HEK293 (cell line): Measurements from ENCODE around the gene MCTP1.

Experiments
- CTCF ChIA-PET: fragments of 350-600 bp; formaldehyde crosslinking; extraction: SDS; loops from one replicate; lab custom pipeline; 2021; ENCODE audit warnings: antibody characterized with exemption; lab: Yijun Ruan, JAX
- POLR2A ChIA-PET: fragments of 300-600 bp; formaldehyde crosslinking; extraction: SDS; loops from one replicate; lab custom pipeline; 2020; ENCODE audit warnings: antibody characterized with exemption, inconsistent platforms; lab: Yijun Ruan, JAX
- H3K27ac ChIP-seq: fragments of 200-500 bp; sonication (Bioruptor generic); 2 replicates; pipeline ENCODE4 v1.5.1; 2014; ENCODE audit warnings: low read depth, low read length, control low read depth, inconsistent platforms; ENCODE audit errors: extremely low read depth
- H3K36me3 ChIP-seq, 2 experiments: fragments of 200-500 bp in 1 of 2; sonication (Bioruptor generic) in 1 of 2; 1 replicate in 1 of 2; 2 replicates in 1 of 2; pipeline ENCODE4 v1.5.1; 2014 to 2017; ENCODE audit warnings: inconsistent platforms in 2 of 2, low read length in 2 of 2; ENCODE audit not compliant: control insufficient read depth in 2 of 2, insufficient read depth in 1 of 2
- H3K4me1 ChIP-seq: fragments of 200-500 bp; sonication (Bioruptor generic); 2 replicates; pipeline ENCODE4 v1.5.1; 2014; ENCODE audit warnings: mild to moderate bottlenecking, low read length, inconsistent platforms; ENCODE audit not compliant: control insufficient read depth, insufficient read depth
- H3K4me3 ChIP-seq: 2 replicates; pipeline ENCODE4 v1.5.1; 2011; ENCODE audit warnings: low read depth, mild to moderate bottlenecking, control low read depth, low read length, moderate library complexity
- H3K9me3 ChIP-seq: fragments of 200-500 bp; sonication (Bioruptor generic); 2 replicates; pipeline ENCODE4 v1.5.1; 2014; ENCODE audit warnings: low read depth, low read length, inconsistent platforms; ENCODE audit not compliant: control insufficient read depth, insufficient read depth
- BCL11B ChIP-seq: fragments of 450-650 bp; formaldehyde crosslinking; IDR thresholded peaks from 2 replicates; pipeline ENCODE4 v1.5.1; 2016; ENCODE audit warnings: low read depth, missing biosample characterization, missing genetic modification characterization
- CTCF ChIP-seq: fragments of 450-650 bp; formaldehyde crosslinking; IDR thresholded peaks from 2 replicates; pipeline ENCODE4 v1.5.1; 2016; ENCODE audit warnings: missing biosample characterization, missing genetic modification characterization
- INSM2 ChIP-seq: fragments of 450-650 bp; formaldehyde crosslinking; IDR thresholded peaks from 2 replicates; pipeline ENCODE4 v1.5.1; 2016; ENCODE audit warnings: missing biosample characterization, missing genetic modification characterization
- KLF1 ChIP-seq: fragments of 450-650 bp; formaldehyde crosslinking; IDR thresholded peaks from 2 replicates; pipeline ENCODE4 v1.5.1; 2016; ENCODE audit warnings: missing biosample characterization, missing genetic modification characterization
- KLF9 ChIP-seq: fragments of 450-650 bp; formaldehyde crosslinking; IDR thresholded peaks from 2 replicates; pipeline ENCODE4 v1.5.1; 2016; ENCODE audit warnings: missing biosample characterization, missing genetic modification characterization, low read depth
- PRDM2 ChIP-seq: fragments of 450-650 bp; formaldehyde crosslinking; IDR thresholded peaks from 2 replicates; pipeline ENCODE4 v1.5.1; 2016; ENCODE audit warnings: missing biosample characterization, missing genetic modification characterization, borderline replicate concordance
- SCRT2 ChIP-seq: fragments of 450-650 bp; formaldehyde crosslinking; IDR thresholded peaks from 2 replicates; pipeline ENCODE4 v1.5.1; 2016; ENCODE audit warnings: missing biosample characterization, missing genetic modification characterization
- YY2 ChIP-seq: fragments of 450-650 bp; formaldehyde crosslinking; IDR thresholded peaks from 2 replicates; pipeline ENCODE4 v1.5.1; 2016; ENCODE audit warnings: missing biosample characterization, missing genetic modification characterization
- ZNF174 ChIP-seq: fragments of 450-650 bp; formaldehyde crosslinking; IDR thresholded peaks from 2 replicates; pipeline ENCODE4 v1.5.0; 2017; ENCODE audit warnings: missing biosample characterization, mild to moderate bottlenecking, missing genetic modification characterization
- ZNF211 ChIP-seq: fragments of 450-650 bp; formaldehyde crosslinking; IDR thresholded peaks from 2 replicates; pipeline ENCODE4 v1.5.1; 2016; ENCODE audit warnings: low read depth, missing biosample characterization, missing genetic modification characterization
- ZNF324 ChIP-seq: fragments of 450-650 bp; formaldehyde crosslinking; IDR thresholded peaks from 2 replicates; pipeline ENCODE4 v1.5.1; 2016; ENCODE audit warnings: missing biosample characterization, missing genetic modification characterization
- ZNF514 ChIP-seq: fragments of 450-650 bp; formaldehyde crosslinking; IDR thresholded peaks from 2 replicates; pipeline ENCODE4 v1.5.1; 2016; ENCODE audit warnings: missing biosample characterization, missing genetic modification characterization
- ZNF530 ChIP-seq: fragments of 450-650 bp; formaldehyde crosslinking; IDR thresholded peaks from 2 replicates; pipeline ENCODE4 v1.5.1; 2016; ENCODE audit warnings: low read depth, missing biosample characterization, missing genetic modification characterization
- ZNF560 ChIP-seq: fragments of 450-650 bp; formaldehyde crosslinking; IDR thresholded peaks from 2 replicates; pipeline ENCODE4 v1.5.1; 2017; ENCODE audit warnings: missing biosample characterization, missing genetic modification characterization, borderline replicate concordance
- ZNF600 ChIP-seq: fragments of 450-650 bp; formaldehyde crosslinking; IDR thresholded peaks from 2 replicates; pipeline ENCODE4 v1.5.1; 2016; ENCODE audit warnings: missing biosample characterization, missing genetic modification characterization
- ZNF623 ChIP-seq: fragments of 450-650 bp; formaldehyde crosslinking; IDR thresholded peaks from 2 replicates; pipeline ENCODE4 v1.5.1; 2016; ENCODE audit warnings: missing biosample characterization, missing genetic modification characterization

Gene MCTP1

GRCh38 chr5:95153511-95153910 is 131.4 kb downstream of the MCTP1 start:
- no peaks in the 10 kb centered on the region for H3K4me1 ChIP-seq
- no peak overlapping the region for H3K27ac ChIP-seq
- ChIA-PET CTCF (no interaction called here), POLR2A (no interaction called here)
- H3K36me3 ChIP-seq: no peaks in the 10 kb centered on the region
- H3K9me3 ChIP-seq: no peaks in the 10 kb centered on the region
- TF ChIP-seq INSM2: no peak
- TF ChIP-seq ZNF514 (tag by site-specific recombination): no peak
- TF ChIP-seq ZNF174: no peak
- TF ChIP-seq BCL11B (tag by site-specific recombination): no peak
- no peak for TF ChIP-seq ZNF530
- TF ChIP-seq ZNF324 (tag by site-specific recombination): no peak
- no peak for TF ChIP-seq ZNF560 (tag by site-specific recombination)
- no peak for TF ChIP-seq KLF1 (tag by site-specific recombination)
- no peak for TF ChIP-seq ZNF623 (tag by site-specific recombination)
- no peak for TF ChIP-seq YY2 (tag by site-specific recombination)
- H3K4me3 ChIP-seq: no peak overlapping the region

- H3K9me3 ChIP-seq: no peaks in the 10 kb centered on the region
- H3K4me1 ChIP-seq: no peaks in the 10 kb centered on the region
- CTCF ChIA-PET: no interaction called here
- H3K27ac ChIP-seq: no peak overlapping the region
- H3K36me3 ChIP-seq: no peaks in the 10 kb centered on the region
- no peak overlapping the region for H3K4me3 ChIP-seq
- POLR2A ChIA-PET: no interaction called here
- TF ChIP-seq ZNF600 (tag by site-specific recombination): no peak
- no peak for TF ChIP-seq ZNF211
- no peak for TF ChIP-seq CTCF
- no peak for TF ChIP-seq PRDM2 (tag by site-specific recombination)
- TF ChIP-seq KLF9 (tag by site-specific recombination): no peak
- no peak for TF ChIP-seq SCRT2
These were observed 132.4 kb downstream of the MCTP1 start for GRCh38 chr5:95152535-95152934.
